ENCODE measurements around the gene TAGLN2. TPM values are rescaled to one million over a fixed set of nuclear protein-coding genes. Genes with fewer than 3 reads are reported as not detected.

Gene TAGLN2
- total RNA-seq, 5 donors from 2014 or later (not counting 1 experiment from before 2014, with no cell fraction given) = 210 to 372 (median 245) TPM

- H3K9me3 Mint-ChIP-seq = no peaks in the 10 kb centered on the region
- H3K27me3 Mint-ChIP-seq = no peaks in the 10 kb centered on the region
- DNase-seq (no peak), ATAC-seq (replicated peaks in 1 of 4) (no peak)
- H3K4me1 Mint-ChIP-seq = peaks cover 24 to 38% (median 30%) of the 10 kb centered on the region in 3 donors
- H3K36me3 Mint-ChIP-seq = peaks cover 5% of the 10 kb centered on the region
- no peak overlapping the region for H3K4me3 ChIP-seq (ENCODE audit: control insufficient read depth in 1 of 2, extremely low read depth in 1 of 2, low read length in 1 of 2)
- ChIA-PET CTCF (interaction anchor here in 1 of 2 donors (1.1 kb wide), 1 partner anchor 80 kb away, joined by 3 read pairs; no protein-coding TSS in a partner anchor), POLR2A (no interaction called here)
- no peak overlapping the region for H3K4me3 Mint-ChIP-seq
- H3K27ac ChIP-seq (ENCODE audit: low read length) = no peak overlapping the region
- 90% methylated on average over 11 of the region's 16 CpGs for WGBS (ENCODE audit: insufficient coverage)
- H3K4me1 ChIP-seq (ENCODE audit: control insufficient read depth in 1 of 2, extremely low read depth in 1 of 2, insufficient read depth in 2 of 2, low read length in 2 of 2) = peaks cover 11 to 31% of the 10 kb centered on the region in 2 experiments
- no peaks in the 10 kb centered on the region for H3K9me3 ChIP-seq
- peaks cover 0 to 4% of the 10 kb centered on the region in 2 experiments for H3K27me3 ChIP-seq (replicated peaks in 1 of 2; ENCODE audit: control insufficient read depth in 2 of 2, extremely low read depth in 1 of 2, insufficient read depth in 2 of 2, low read length in 1 of 2)
- H3K36me3 ChIP-seq (ENCODE audit: control insufficient read depth in 2 of 2, extremely low read depth in 1 of 2, insufficient read depth in 1 of 2, low read length in 1 of 2) = no peaks in the 10 kb centered on the region
- H3K27ac Mint-ChIP-seq = no peak overlapping the region
Observed at GRCh38 chr1:159927211-159927848, 2.0 kb upstream of the TAGLN2 start.

- Mint-ChIP-seq H3K27ac (peak overlapping the region; percentile 97 to 98), H3K4me1 (peaks cover 41 to 55% (median 46%) of the 10 kb centered on the region in 3 donors), H3K4me3 (peak overlapping the region; percentile 89 to 96 (median 91)), H3K27me3 (no peaks in the 10 kb centered on the region), H3K36me3 (peaks cover 17% of the 10 kb centered on the region), H3K9me3 (no peaks in the 10 kb centered on the region)
- ChIA-PET CTCF (interaction anchor here (0.6 to 1.3 kb wide), 3 partner anchors 33 to 398 kb away, joined by 3 to 6 read pairs (median 5); partner anchors contain the start of gene DUSP23 (in 1 of the 2)), POLR2A (interaction anchor here (1.1 to 3.2 kb wide), 6 partner anchors 9 to 337 kb away, joined by 3 to 16 read pairs (median 6); partner anchors contain the start of gene DCAF8 (in 1 of the 2))
- Histone ChIP-seq H3K36me3 (ENCODE audit: control insufficient read depth in 2 of 2, extremely low read depth in 1 of 2, insufficient read depth in 1 of 2, low read length in 1 of 2) (peaks cover 0 to 10% of the 10 kb centered on the region in 2 donors), H3K27ac (ENCODE audit: low read length) (peak overlapping the region; percentile 99), H3K27me3 (replicated peaks in 1 of 2; ENCODE audit: control insufficient read depth in 2 of 2, extremely low read depth in 1 of 2, insufficient read depth in 2 of 2, low read length in 1 of 2) (no peaks in the 10 kb centered on the region), H3K4me1 (ENCODE audit: control insufficient read depth in 1 of 2, extremely low read depth in 1 of 2, insufficient read depth in 2 of 2, low read length in 2 of 2) (peaks cover 21 to 47% of the 10 kb centered on the region in 2 experiments), H3K4me3 (ENCODE audit: control insufficient read depth in 1 of 2, extremely low read depth in 1 of 2, low read length in 1 of 2) (peak overlapping the region; percentile 71 to 91), H3K9me3 (no peaks in the 10 kb centered on the region)
- ATAC-seq (replicated peaks in 1 of 4) (peak; percentile 2 to 21 (median 10)), DNase-seq (peak in 4 of 35 experiments; percentile 23 to 41 (median 26))
- 16% methylated on average over 5 of the region's 7 CpGs for WGBS (ENCODE audit: insufficient coverage)
Observed at GRCh38 chr1:159925719-159926078, 392 bp upstream of the TAGLN2 start.

- no peaks in the 10 kb centered on the region for H3K9me3 Mint-ChIP-seq
- peak; percentile 13 to 57 (median 30) for ATAC-seq (replicated peaks in 1 of 4)
- H3K36me3 ChIP-seq (ENCODE audit: control insufficient read depth in 2 of 2, extremely low read depth in 1 of 2, insufficient read depth in 1 of 2, low read length in 1 of 2) = peaks cover 0 to 25% of the 10 kb centered on the region in 2 donors
- H3K4me3 ChIP-seq (ENCODE audit: control insufficient read depth in 1 of 2, extremely low read depth in 1 of 2, low read length in 1 of 2) = peak overlapping the region; percentile 71 to 91
- CTCF ChIA-PET = interaction anchor here (0.7 to 1.4 kb wide), 8 partner anchors 9 to 143 kb away, joined by 3 to 6 read pairs (median 4); partner anchors contain the start of gene DUSP23 (in 1 of the 2)
- no peaks in the 10 kb centered on the region for H3K27me3 Mint-ChIP-seq
- 2% methylated on average over 20 of the region's 31 CpGs for WGBS (ENCODE audit: insufficient coverage)
- no peaks in the 10 kb centered on the region for H3K9me3 ChIP-seq
- no peaks in the 10 kb centered on the region for H3K27me3 ChIP-seq (replicated peaks in 1 of 2; ENCODE audit: control insufficient read depth in 2 of 2, extremely low read depth in 1 of 2, insufficient read depth in 2 of 2, low read length in 1 of 2)
- peak overlapping the region; percentile 97 to 100 for H3K27ac Mint-ChIP-seq
- H3K27ac ChIP-seq (ENCODE audit: low read length) = peak overlapping the region; percentile 99
- POLR2A ChIA-PET = interaction anchor here (0.5 to 3.2 kb wide), 21 partner anchors 8 to 848 kb away, joined by 3 to 18 read pairs (median 4); partner anchors contain the start of genes AIM2 (in 1 of the 2), DCAF8 (in 1 of the 2) and DUSP23 (in 1 of the 2)
- peak overlapping the region; percentile 89 to 96 (median 91) for H3K4me3 Mint-ChIP-seq
- peaks cover 56 to 69% (median 61%) of the 10 kb centered on the region in 3 donors for H3K4me1 Mint-ChIP-seq
- peaks cover 27% of the 10 kb centered on the region for H3K36me3 Mint-ChIP-seq
- peak; percentile 13 to 88 (median 70) for DNase-seq
- peaks cover 21 to 62% of the 10 kb centered on the region in 2 experiments for H3K4me1 ChIP-seq (ENCODE audit: control insufficient read depth in 1 of 2, extremely low read depth in 1 of 2, insufficient read depth in 2 of 2, low read length in 2 of 2)
Observed at GRCh38 chr1:159924025-159924790, 1.1 kb downstream of the TAGLN2 start.

- ATAC-seq (replicated peaks in 1 of 4) (peak; percentile 53 to 72 (median 56)), DNase-seq (peak; percentile 56 to 97 (median 94))
- POLR2A ChIA-PET = interaction anchor here (0.5 to 3.2 kb wide), 21 partner anchors 8 to 343 kb away, joined by 3 to 18 read pairs (median 5); partner anchors contain the start of genes DCAF8 (in 1 of the 2) and DUSP23 (in 1 of the 2)
- H3K27me3 ChIP-seq (replicated peaks in 1 of 2; ENCODE audit: control insufficient read depth in 2 of 2, extremely low read depth in 1 of 2, insufficient read depth in 2 of 2, low read length in 1 of 2) = no peaks in the 10 kb centered on the region
- H3K4me3 ChIP-seq (ENCODE audit: control insufficient read depth in 1 of 2, extremely low read depth in 1 of 2, low read length in 1 of 2) = peak overlapping the region; percentile 71 to 91
- CTCF ChIA-PET = interaction anchor here (0.7 to 1.4 kb wide), 7 partner anchors 9 to 143 kb away, joined by 3 to 6 read pairs (median 5); partner anchors contain the start of gene DUSP23 (in 1 of the 2)
- peak overlapping the region; percentile 89 to 96 (median 91) for H3K4me3 Mint-ChIP-seq
- peaks cover 21 to 69% of the 10 kb centered on the region in 2 experiments for H3K4me1 ChIP-seq (ENCODE audit: control insufficient read depth in 1 of 2, extremely low read depth in 1 of 2, insufficient read depth in 2 of 2, low read length in 2 of 2)
- H3K27ac ChIP-seq (ENCODE audit: low read length) = peak overlapping the region; percentile 99
- peaks cover 32% of the 10 kb centered on the region for H3K36me3 Mint-ChIP-seq
- peaks cover 60 to 75% (median 67%) of the 10 kb centered on the region in 3 donors for H3K4me1 Mint-ChIP-seq
- no peaks in the 10 kb centered on the region for H3K9me3 ChIP-seq
- WGBS (ENCODE audit: insufficient coverage) = 0% methylated on average over 12 of the region's 20 CpGs
- peaks cover 0 to 33% of the 10 kb centered on the region in 2 donors for H3K36me3 ChIP-seq (ENCODE audit: control insufficient read depth in 2 of 2, extremely low read depth in 1 of 2, insufficient read depth in 1 of 2, low read length in 1 of 2)
- H3K27me3 Mint-ChIP-seq = no peaks in the 10 kb centered on the region
- no peaks in the 10 kb centered on the region for H3K9me3 Mint-ChIP-seq
- peak overlapping the region; percentile 96 to 100 for H3K27ac Mint-ChIP-seq
Observed at GRCh38 chr1:159923203-159924024, 1.9 kb downstream of the TAGLN2 start.

- peaks cover 21 to 76% of the 10 kb centered on the region in 2 experiments for H3K4me1 ChIP-seq (ENCODE audit: control insufficient read depth in 1 of 2, extremely low read depth in 1 of 2, insufficient read depth in 2 of 2, low read length in 2 of 2)
Observed at GRCh38 chr1:159922511-159923202, 2.6 kb downstream of the TAGLN2 start.

More at GRCh38 chr1:159922511-159923202, 2.6 kb downstream of the TAGLN2 start:
- CTCF ChIA-PET = interaction anchor here in 1 of 2 donors (0.6 to 1.4 kb wide), 3 partner anchors 30 to 792 kb away, joined by 4 to 6 read pairs (median 4); no protein-coding TSS in a partner anchor
- peaks cover 40% of the 10 kb centered on the region for H3K36me3 Mint-ChIP-seq
- DNase-seq = peak in 1 of 35 experiments; percentile 16
- Histone ChIP-seq H3K36me3 (ENCODE audit: control insufficient read depth in 2 of 2, extremely low read depth in 1 of 2, insufficient read depth in 1 of 2, low read length in 1 of 2) (peaks cover 3 to 41% of the 10 kb centered on the region in 2 donors), H3K27ac (ENCODE audit: low read length) (peak overlapping the region; percentile 99), H3K27me3 (replicated peaks in 1 of 2; ENCODE audit: control insufficient read depth in 2 of 2, extremely low read depth in 1 of 2, insufficient read depth in 2 of 2, low read length in 1 of 2) (no peaks in the 10 kb centered on the region), H3K9me3 (no peaks in the 10 kb centered on the region), H3K4me3 (ENCODE audit: control insufficient read depth in 1 of 2, extremely low read depth in 1 of 2, low read length in 1 of 2) (peak overlapping the region; percentile 71 to 91)
- peak overlapping the region; percentile 96 to 100 for H3K27ac Mint-ChIP-seq
- H3K4me3 Mint-ChIP-seq = peak overlapping the region; percentile 89 to 96 (median 91)
- H3K4me1 Mint-ChIP-seq = peaks cover 68 to 83% (median 74%) of the 10 kb centered on the region in 3 donors
- H3K27me3 Mint-ChIP-seq = no peaks in the 10 kb centered on the region
- no peaks in the 10 kb centered on the region for H3K9me3 Mint-ChIP-seq
- 58% methylated on average over 4 of the region's 8 CpGs for WGBS (ENCODE audit: insufficient coverage)
- POLR2A ChIA-PET = interaction anchor here (0.6 to 3.2 kb wide), 9 partner anchors 8 to 343 kb away, joined by 3 to 18 read pairs (median 5); partner anchors contain the start of gene DUSP23 (in 1 of the 2)
- ATAC-seq (replicated peaks in 1 of 4) = no peak

Measured in T-cell (primary cell).